HepG2 (cell line): ENCODE data around the gene UBXN2A. TPM values are rescaled to one million over a fixed set of nuclear protein-coding genes. Genes with fewer than 3 reads are reported as not detected.
A peak's percentile ranks its signal among the peaks of the same experiment; 100 is the strongest.

ENCODE experiments used
- ASH2L ChIP-seq: fragments of 300-600, 200-600 bp; sonication (generic); IDR thresholded peaks from 2 replicates; pipeline ENCODE4 v1.7.0; 2017; ENCODE audit warnings: low read depth, mild to moderate bottlenecking, moderate library complexity, mixed read lengths, low read length; ENCODE audit not compliant: insufficient read length
- CREB3 ChIP-seq: sonication (generic); formaldehyde crosslinking; IDR thresholded peaks from 2 replicates; pipeline ENCODE4 v1.5.0; 2020; ENCODE audit warnings: missing genetic modification reagents
- ELK4 ChIP-seq: sonication (generic); formaldehyde crosslinking; IDR thresholded peaks from 2 replicates; pipeline ENCODE4 v1.9.0; 2021; ENCODE audit warnings: missing genetic modification reagents, borderline replicate concordance
- FOSL2 ChIP-seq: sonication (generic); formaldehyde crosslinking; IDR thresholded peaks from 2 replicates; pipeline ENCODE4 v1.4.0; 2020; ENCODE audit warnings: missing genetic modification reagents
- GTF2F1 ChIP-seq: fragments of 150-350 bp; IDR thresholded peaks from 2 replicates; pipeline ENCODE4 v1.6.1; 2014; ENCODE audit warnings: low read length
- HNRNPLL ChIP-seq: fragments of 200-400 bp; formaldehyde crosslinking; IDR thresholded peaks from 2 replicates; pipeline ENCODE4 v1.6.1; 2017; ENCODE audit warnings: mild to moderate bottlenecking, low read depth, low read length; ENCODE audit not compliant: poor library complexity, severe bottlenecking
- HOXA3 ChIP-seq: sonication (generic); formaldehyde crosslinking; IDR thresholded peaks from 2 replicates; pipeline ENCODE4 v1.5.0; 2020; ENCODE audit warnings: missing genetic modification reagents
- ISX ChIP-seq: sonication (generic); formaldehyde crosslinking; conservative IDR thresholded peaks from 2 replicates; pipeline ENCODE4 v1.5.0; 2020; ENCODE audit warnings: missing genetic modification reagents
- KLF6 ChIP-seq: IDR thresholded peaks from 2 replicates; pipeline ENCODE4 v1.8.0; 2016; ENCODE audit warnings: missing biosample characterization, missing genetic modification reagents
- MTA1 ChIP-seq: sonication (generic); formaldehyde crosslinking; IDR thresholded peaks from 2 replicates; pipeline ENCODE4 v1.4.0; 2020; ENCODE audit warnings: missing genetic modification reagents, mild to moderate bottlenecking, borderline replicate concordance
- NR2F1 ChIP-seq, 2 experiments: fragments of 450-650 bp in 1 of 2; formaldehyde crosslinking in 1 of 2; IDR thresholded peaks; 2 replicates each; pipeline versions ENCODE4 v1.5.0 to v1.6.1; 2016 to 2020; ENCODE audit warnings: mild to moderate bottlenecking in 1 of 2, missing compliant biosample characterization in 1 of 2, missing genetic modification reagents in 1 of 2, moderate library complexity in 1 of 2
- PHF20 ChIP-seq: sonication (generic); formaldehyde crosslinking; IDR thresholded peaks from 2 replicates; pipeline ENCODE4 v1.5.0; 2020; ENCODE audit warnings: mild to moderate bottlenecking, missing genetic modification reagents
- PLRG1 ChIP-seq: fragments of 450-650 bp; conservative IDR thresholded peaks from 2 replicates; pipeline ENCODE4 v1.6.1; 2016
- PTBP1 ChIP-seq: fragments of 200-400 bp; formaldehyde crosslinking; IDR thresholded peaks from 2 replicates; pipeline ENCODE4 v1.6.1; 2018; ENCODE audit warnings: low read length, low read depth; ENCODE audit not compliant: poor library complexity, severe bottlenecking
- SIN3A ChIP-seq: IDR thresholded peaks from 2 replicates; pipeline ENCODE4 v1.6.1; 2011; ENCODE audit warnings: low read depth, mild to moderate bottlenecking, control low read depth, low read length, borderline replicate concordance
- SIN3B ChIP-seq: fragments of 150-350 bp; IDR thresholded peaks from 2 replicates; pipeline ENCODE4 v1.6.1; 2014; ENCODE audit warnings: low read length
- SIX1 ChIP-seq: sonication (generic); formaldehyde crosslinking; IDR thresholded peaks from 2 replicates; pipeline ENCODE4 v1.4.0; 2020; ENCODE audit warnings: missing genetic modification reagents, borderline replicate concordance
- TFAP4 ChIP-seq: sonication (generic); IDR thresholded peaks from 2 replicates; pipeline ENCODE4 v1.6.1; 2016; ENCODE audit warnings: low read depth, borderline replicate concordance
- THAP11 ChIP-seq: IDR thresholded peaks from 2 replicates; pipeline ENCODE4 v1.6.1; 2016; ENCODE audit warnings: missing biosample characterization, missing genetic modification reagents
- ZBTB42 ChIP-seq: sonication (generic); formaldehyde crosslinking; IDR thresholded peaks from 2 replicates; pipeline ENCODE4 v1.5.0; 2020; ENCODE audit warnings: mild to moderate bottlenecking, missing genetic modification reagents
- ZNF292 ChIP-seq: sonication (generic); formaldehyde crosslinking; IDR thresholded peaks from 2 replicates; pipeline ENCODE4 v1.8.1; 2022; ENCODE audit warnings: mild to moderate bottlenecking, low read depth, missing genetic modification reagents, borderline replicate concordance
- ZNF333 ChIP-seq: sonication (generic); formaldehyde crosslinking; IDR thresholded peaks from 2 replicates; pipeline ENCODE4 v1.4.0; 2020; ENCODE audit warnings: mild to moderate bottlenecking, missing genetic modification reagents, borderline replicate concordance
- ZNF460 ChIP-seq: sonication (generic); formaldehyde crosslinking; IDR thresholded peaks from 2 replicates; pipeline ENCODE4 v1.5.1; 2020; ENCODE audit warnings: missing genetic modification reagents, mild to moderate bottlenecking, borderline replicate concordance
- ZNF572 ChIP-seq: sonication (generic); formaldehyde crosslinking; IDR thresholded peaks from 2 replicates; pipeline ENCODE4 v1.5.1; 2020; ENCODE audit warnings: mild to moderate bottlenecking, missing genetic modification reagents
- ZNF580 ChIP-seq: IDR thresholded peaks from 2 replicates; pipeline ENCODE4 v1.6.1; 2016; ENCODE audit warnings: low read depth, borderline replicate concordance
- ZNF768 ChIP-seq: sonication (generic); formaldehyde crosslinking; IDR thresholded peaks from 2 replicates; pipeline ENCODE4 v1.4.0; 2020; ENCODE audit warnings: missing genetic modification reagents
- ZNF773 ChIP-seq: sonication (generic); formaldehyde crosslinking; IDR thresholded peaks from 2 replicates; pipeline ENCODE4 v1.4.0; 2020; ENCODE audit warnings: missing genetic modification reagents, borderline replicate concordance
- ZNF883 ChIP-seq: sonication (generic); formaldehyde crosslinking; IDR thresholded peaks from 2 replicates; pipeline ENCODE4 v1.5.1; 2020; ENCODE audit warnings: mild to moderate bottlenecking, missing genetic modification reagents; ENCODE audit errors: not compliant biosample characterization
- polyA plus RNA-seq, 8 experiments: library from polyadenylated mRNA; depleted of rRNA in 3 of 8; stranded (reverse) in 7 of 8; unstranded in 1 of 8; fragments of >200 nt; fragmentation: Illumina TruSeq in 4 of 8; extraction: Trizol in 4 of 8; gene quantifications; 2 replicates each; pipeline versions ENCODE4 v1.2.1 to v1.2.3, GENCODE V29; 2011 to 2016; ENCODE audit warnings: low read depth in 4 of 8, missing spikeins in 1 of 8, mixed read lengths in 1 of 8; ENCODE audit not compliant: insufficient read depth in 1 of 8
- total RNA-seq, 5 experiments: library from RNA; depleted of rRNA; stranded (reverse); fragments of >200 nt; fragmentation: Illumina TruSeq; extraction: Trizol; gene quantifications; 2 replicates each; pipeline ENCODE4 v1.2.3, GENCODE V29; 2016; ENCODE audit warnings: low read depth in 1 of 5

UBXN2A gene
- total and polyA plus RNA-seq, 2 of the 13 experiments (the other 11 are each of a cell fraction or from before 2014, with no cell fraction given): 8.3 to 20.9 TPM

GRCh38 chr2:24015562-24016375 is 75.5 kb downstream of the UBXN2A start (continued):
- TF ChIP-seq TFAP4 (no peak), KLF6 (CRISPR knock-in tag) (peak; percentile 60; the same call in 1 of the 2 replicates), ZNF883 (CRISPR knock-in tag) (no peak), ISX (CRISPR knock-in tag) (no peak), ZBTB42 (0 out of 2 replicates have a peak, but pooled peaks have one; percentile 31), PTBP1 (no peak), HOXA3 (CRISPR knock-in tag) (0 out of 2 replicates have a peak, but pooled peaks have one; percentile 36), GTF2F1 (no peak), ZNF333 (CRISPR knock-in tag) (0 out of 2 replicates have a peak, but pooled peaks have one; percentile 37), MTA1 (no peak), ELK4 (CRISPR knock-in tag) (no peak), HNRNPLL (no peak), ZNF773 (CRISPR knock-in tag) (no peak), ZNF580 (peak; percentile 49; the same call in 1 of the 2 replicates), PLRG1 (no peak), ASH2L (peak; percentile 43), SIX1 (no peak; the same call in 1 of the 2 replicates), ZNF572 (CRISPR knock-in tag) (no peak), FOSL2 (CRISPR knock-in tag) (peak; percentile 100), SIN3A (0 out of 2 replicates have a peak, but pooled peaks have one; percentile 12), THAP11 (CRISPR knock-in tag) (peak; percentile 67; the same call in 1 of the 2 replicates), ZNF292 (CRISPR knock-in tag) (peak; percentile 87), SIN3B (no peak), CREB3 (CRISPR knock-in tag) (no peak), PHF20 (CRISPR knock-in tag) (no peak), ZNF768 (CRISPR knock-in tag) (peak; percentile 71; the same call in 1 of the 2 replicates), NR2F1 (CRISPR knock-in tag; IDR thresholded peaks at IDR 0.05) (no peak), ZNF460 (CRISPR knock-in tag) (no peak; the same call in 1 of the 2 replicates)
